ENCODE results near the gene RNF126.

DNA sequence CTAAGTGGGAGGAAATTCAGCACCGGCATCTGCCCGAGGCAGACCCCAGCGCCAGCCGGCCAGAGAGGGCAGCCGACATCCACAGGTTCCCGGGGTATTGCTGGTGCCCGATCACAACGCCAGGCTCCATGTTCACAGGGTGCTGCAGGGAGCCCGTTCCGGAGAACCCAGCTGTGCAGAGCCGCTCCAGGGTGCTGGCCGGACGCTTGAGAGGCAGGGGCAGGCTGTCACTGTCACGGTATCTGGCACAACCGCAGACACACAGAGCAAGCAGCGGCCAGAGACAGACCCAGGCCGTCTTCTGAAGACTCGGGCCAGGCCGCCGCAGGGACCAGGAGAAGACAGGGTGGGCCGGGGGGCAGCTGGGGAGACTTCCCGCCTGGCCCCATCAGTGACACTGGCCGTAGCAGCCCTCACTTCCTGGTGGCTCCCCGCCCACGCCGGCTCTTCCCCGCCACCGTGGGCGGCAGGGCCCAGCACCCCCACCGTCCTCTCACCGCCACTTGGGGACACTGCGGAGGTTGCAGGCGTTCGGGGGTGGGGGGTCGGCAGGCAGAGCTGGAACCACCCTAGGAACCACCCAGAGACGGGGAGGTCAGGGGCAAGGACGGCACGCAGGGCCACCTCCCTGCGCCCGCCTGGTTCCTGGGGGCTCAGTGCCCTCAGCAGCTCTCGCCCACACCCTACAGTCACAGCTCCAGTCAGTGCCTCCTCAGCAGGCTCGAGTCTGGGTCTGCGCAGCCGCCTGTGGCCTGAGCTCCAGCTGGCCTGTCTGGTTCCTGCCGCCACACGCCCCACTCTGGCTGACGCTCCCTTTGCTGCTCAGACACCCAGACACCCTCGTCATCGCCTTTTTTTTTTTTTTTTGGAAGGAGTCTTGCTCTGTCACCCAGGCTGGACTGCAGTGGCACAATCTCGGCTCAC is 3.8 kb downstream of the RNF126 start:
- TF ChIP-seq CTCF (IDR thresholded peaks at IDR 0.05; ENCODE audit: borderline replicate concordance, extremely low read depth, low read length, poor library complexity, severe bottlenecking) (no peak), EZH2 (IDR thresholded peaks at IDR 0.05; ENCODE audit: borderline replicate concordance, low read depth, low read length, severe bottlenecking) (no peak)
